Measurements from ENCODE around the gene ASZ1.

Gene ASZ1

DNA sequence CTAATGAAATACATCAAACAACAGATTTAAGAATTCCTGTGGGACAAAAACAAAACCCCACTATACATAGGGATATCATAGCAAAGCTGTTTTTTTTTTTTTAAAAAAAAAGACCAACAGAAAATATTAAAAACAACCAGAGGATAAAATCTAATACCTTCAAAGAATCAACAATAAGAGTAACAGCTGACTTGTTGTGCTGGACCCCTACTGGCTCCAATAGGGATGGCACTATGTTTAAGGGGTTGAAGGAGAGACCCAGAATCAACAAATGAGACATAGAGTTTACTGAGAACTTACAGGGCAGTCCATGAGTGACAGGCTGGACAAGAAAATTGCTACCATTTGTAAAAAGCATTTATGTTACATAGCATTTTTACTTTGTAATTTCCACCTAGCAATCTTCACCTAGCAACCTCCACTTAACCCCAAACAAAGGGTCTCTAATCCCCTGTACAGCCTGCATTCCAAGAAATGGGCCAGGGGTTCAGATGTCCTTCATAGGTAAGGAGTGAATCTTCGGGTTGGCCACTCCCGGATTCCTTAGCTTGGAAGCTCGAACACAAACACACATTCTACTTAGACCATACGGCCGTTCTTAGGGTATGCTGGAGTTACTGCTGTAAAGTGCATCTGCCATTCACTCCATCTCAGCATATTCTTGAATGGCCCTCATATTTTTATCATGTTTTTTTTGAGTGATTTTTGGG, 25.8 kb downstream of the ASZ1 start:
- no peak for DNase-seq

DNA sequence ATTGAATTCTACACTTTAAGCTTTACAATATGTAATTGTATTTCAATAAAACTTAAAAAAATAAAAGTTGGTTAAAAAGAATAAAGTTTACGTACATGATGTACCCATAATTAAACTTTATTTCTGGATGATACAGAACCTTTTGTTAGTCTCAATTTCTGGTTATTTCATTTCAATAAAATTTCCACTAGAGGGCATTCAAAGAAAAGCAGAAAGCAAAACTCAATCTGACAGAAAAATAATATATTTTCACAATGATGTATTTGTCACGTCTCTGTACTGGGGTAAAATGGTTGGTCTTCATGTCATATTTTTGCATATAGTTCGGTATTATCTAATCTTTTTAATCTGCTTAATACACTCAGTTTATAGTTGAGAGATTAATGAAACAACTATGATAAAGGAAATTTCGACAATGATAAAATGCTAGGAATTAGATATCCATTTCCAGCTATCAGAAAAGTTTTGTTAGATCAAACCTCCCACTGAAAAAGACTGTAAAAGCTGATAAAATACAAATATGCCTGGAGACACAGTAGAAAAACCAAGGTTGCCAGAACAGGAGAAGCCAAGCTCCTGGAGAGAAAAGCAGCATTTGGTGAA, 27.4 kb downstream of the ASZ1 start:
- DNase-seq, result no peak

DNA sequence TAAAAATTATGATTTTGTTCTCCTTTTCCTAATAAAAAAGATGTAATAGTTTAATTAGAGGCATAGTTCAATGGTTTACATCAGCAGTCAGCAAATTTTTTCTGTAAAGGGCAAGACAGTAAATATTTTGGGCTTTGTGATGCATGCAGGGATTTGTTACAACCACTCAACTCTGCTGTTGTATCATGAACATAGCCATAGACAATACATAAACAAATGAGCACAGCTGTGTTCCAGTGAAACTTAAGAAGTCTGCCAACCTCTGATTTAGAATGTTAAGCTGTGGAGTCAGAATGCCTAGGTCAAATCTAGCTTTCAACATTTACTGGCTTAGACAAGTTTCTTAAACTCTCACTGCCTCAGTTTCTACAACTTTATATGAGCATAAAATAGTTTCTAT, 31.6 kb downstream of the ASZ1 start:
- no peak for DNase-seq

DNA sequence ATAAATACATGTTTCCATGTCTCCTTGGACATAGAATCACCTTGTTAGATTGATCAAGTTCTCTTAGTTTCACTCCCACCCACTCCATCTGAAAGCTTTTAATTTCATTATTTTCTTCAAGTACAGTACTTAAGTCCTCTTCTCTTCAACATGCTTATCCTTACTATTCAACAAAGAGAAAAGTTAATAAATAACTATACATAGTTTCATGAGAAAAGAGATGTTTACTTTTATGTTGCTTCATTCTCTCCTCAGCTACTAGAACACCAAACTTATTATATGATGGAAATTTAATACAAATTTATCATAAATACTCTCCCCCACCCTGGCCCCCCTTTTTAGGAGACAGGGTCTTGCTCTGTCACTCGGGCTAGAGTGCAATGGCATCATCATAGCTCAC, 33.5 kb downstream of the ASZ1 start:
- DNase-seq, result no peak

GRCh38 chr7:117389871-117390270, 37.4 kb downstream of the ASZ1 start:
- DNase-seq, result no peak

DNA sequence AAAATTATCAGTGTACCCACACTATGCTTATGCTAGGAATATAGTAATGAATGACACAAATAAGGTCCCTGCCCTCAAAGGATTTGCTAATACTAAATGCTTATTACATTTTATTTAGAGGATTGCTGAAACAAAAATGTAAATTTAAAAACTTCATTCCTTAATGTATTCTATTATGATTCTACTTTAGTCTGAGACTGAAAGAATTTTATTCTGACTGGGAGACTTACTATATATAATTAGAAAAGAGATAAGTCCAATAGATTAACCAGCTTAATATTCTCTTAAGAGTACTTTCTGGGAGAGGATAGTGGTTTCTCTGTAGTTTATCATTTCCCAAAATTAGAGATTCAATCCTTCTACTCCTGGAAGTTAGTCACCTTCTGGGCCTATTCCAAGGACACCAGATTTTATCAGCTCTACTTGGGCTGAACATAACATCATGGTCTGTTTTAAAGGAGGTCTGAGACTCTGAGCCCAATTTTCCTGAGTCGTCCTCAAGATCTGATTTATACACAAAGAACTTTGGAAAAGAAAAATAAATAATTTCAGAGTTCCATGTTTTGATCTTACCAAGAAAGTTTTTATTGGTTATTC, 41.1 kb downstream of the ASZ1 start:
- DNase-seq, result no peak

DNA sequence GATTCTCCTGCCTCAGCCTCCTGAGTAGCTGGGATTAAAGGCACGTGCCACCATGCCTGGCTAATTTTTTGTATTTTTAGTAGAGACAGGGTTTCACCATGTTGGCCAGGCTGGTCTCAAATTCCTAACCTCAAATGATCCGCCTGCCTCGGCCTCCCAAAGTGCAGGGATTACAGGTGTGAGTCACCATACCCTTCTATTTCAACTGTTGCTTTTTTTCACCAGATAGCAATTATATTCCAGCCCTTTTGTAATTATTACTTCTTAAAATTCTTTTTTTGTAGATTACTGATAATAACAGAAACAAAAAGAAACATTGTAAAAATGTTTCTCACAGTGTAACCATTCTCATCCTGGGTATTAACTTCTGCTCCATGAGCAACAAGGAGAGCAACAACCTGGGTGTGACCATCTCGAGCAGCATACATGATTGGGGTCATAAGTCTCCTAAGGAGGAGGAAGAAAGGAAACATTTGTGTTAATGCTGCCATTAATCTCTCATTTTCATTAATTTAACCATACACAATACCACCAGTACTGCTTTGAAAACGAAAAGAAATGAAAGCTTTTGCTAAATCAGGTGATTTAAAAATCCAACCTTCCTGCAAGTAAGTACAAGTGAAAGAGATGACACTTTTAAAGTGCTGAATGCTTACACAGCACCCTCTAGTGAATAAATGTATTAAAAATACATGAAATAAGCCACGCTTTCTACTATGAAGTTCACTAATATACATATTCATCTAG, 41.8 kb downstream of the ASZ1 start:
- no peak for DNase-seq

- DNase-seq, result no peak
These were observed 42.5 kb downstream of the ASZ1 start for GRCh38 chr7:117384688-117385362.

- DNase-seq, result no peak
These were observed 43.7 kb downstream of the ASZ1 start for GRCh38 chr7:117383483-117384189.

- DNase-seq, result no peak
These were observed 44.2 kb downstream of the ASZ1 start for GRCh38 chr7:117383046-117383445.

- no peak for DNase-seq
These were observed 45.9 kb downstream of the ASZ1 start for GRCh38 chr7:117381362-117381761.

GRCh38 chr7:117375380-117375779, 51.9 kb downstream of the ASZ1 start:
- no peak for DNase-seq

DNA sequence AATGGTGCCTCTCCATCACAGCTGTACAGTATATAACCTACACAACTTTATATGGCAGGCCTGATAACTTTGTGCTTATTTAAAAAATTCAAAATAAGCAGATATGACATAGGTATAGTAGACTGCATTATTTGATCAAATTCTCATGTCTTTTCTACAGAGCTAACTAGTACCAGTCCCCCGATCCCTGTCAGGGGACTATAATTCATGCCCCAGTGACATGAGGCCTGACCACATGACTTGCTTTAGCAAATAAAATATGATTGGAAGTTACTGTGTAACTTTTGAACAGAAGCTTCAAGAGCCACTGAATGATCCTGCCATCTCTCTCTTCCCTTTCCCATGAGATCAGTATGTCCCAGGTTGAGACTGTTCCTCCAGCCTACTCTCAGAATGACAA, 55.2 kb downstream of the ASZ1 start:
- no peak for DNase-seq

DNA sequence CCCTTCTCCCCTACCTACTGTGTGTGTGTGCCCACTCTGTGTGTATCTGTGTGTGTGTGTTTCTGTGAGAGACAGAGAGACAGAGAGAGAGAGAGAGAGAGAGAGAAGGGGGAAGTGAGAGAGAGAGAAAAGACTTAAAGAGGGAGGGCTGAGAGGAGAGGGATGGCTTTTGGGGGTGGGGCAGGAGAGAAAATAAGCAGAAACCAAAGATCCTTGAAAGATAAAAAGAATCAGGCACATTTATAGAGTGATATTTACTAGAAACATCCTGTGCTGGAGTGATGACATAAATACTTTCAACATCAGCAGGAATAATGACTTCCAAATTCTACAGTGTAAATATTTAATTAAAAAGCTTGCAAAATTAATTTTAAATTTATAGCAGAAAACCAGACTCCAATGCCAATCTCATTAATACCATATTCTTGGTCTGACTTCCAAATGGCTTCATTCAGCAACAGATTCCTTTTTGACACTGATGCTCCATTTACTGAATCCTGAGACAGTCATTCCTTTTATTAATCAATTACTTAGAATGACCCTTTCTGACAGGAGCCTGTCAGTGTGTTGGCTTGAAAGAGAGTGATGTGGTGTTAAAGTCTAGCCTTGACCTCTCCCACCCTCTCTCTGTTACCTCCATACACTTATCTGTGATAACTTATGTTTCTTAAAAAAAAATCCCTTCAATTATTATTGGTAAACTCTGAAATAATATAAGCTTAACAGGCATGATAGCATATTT, 62.8 kb downstream of the ASZ1 start:
- DNase-seq, result no peak

DNA sequence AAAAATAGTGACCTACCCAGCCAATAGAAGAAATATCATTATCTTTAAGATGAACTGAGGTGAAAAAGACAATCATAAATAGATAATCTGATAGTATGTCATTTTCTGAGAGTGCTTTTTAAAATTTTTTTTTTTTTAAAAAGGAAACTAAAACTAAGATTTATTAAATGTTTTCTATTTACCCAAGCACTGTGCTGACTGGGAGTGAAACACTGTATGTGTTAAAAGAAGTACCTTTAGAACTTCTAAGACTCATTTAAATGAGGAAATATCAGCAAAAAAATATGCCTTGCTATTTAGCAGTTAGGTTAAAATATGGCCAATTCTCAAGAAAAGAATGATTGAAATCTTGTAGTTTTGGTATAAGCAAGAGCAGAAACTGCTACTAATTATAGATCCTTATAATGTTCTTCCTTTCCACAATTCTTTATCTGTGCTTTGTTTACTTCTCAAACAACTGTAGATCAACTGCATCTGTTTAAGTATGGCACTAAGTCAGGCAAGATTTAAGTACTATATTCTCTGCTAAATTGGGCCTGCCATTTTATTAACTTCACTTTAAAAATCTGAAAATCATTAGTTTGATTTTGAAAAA, 64.9 kb downstream of the ASZ1 start:
- DNase-seq, result no peak

- no peak for DNase-seq
These were observed 77.3 kb downstream of the ASZ1 start for GRCh38 chr7:117350027-117350426.

DNA sequence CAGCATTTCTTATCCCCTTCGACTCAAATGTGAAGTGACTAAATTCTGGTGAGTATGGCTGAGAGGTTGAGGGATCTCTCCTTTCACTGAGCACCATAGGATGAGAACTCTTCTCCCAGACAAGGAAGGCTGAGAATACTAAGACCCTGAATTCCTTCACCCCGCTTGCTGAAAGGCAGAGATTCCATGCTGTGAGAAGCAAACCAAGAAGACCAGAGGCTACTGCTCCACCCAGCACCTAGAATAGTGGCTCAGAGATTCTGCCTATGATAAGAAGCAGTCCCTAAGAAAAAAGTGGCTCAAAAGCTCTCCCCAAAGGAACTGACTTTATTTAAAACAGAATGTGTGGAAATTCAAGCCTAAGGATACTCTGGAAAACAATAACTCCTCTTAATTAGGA, 77.7 kb downstream of the ASZ1 start:
- no peak for DNase-seq

GRCh38 chr7:117347962-117348672, 79.2 kb downstream of the ASZ1 start:
- no peak for DNase-seq

- no peak for DNase-seq
These were observed 79.8 kb downstream of the ASZ1 start for GRCh38 chr7:117347480-117347879.

- DNase-seq, result no peak
These were observed 81.1 kb downstream of the ASZ1 start for GRCh38 chr7:117346161-117346560.

DNA sequence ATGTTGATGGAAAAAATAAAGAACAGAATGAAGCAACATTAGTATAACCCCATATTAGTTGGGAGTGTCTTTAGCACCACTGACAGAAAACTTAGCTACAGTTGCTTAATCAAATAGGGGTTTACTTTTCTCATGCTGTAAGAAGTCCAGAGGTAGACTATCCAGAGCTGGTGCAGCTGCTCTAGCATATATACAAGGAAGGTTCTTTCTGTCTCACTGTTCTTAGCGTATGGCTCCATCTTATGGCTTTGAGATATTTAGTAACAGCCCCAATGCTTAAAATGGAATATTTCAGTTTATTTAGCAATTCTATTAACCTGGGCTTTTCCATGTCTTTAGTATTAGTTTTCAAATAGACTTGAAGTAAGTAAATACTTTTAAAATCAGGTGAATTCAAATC, 89.3 kb downstream of the ASZ1 start:
- DNase-seq, result no peak

All from activated gamma-delta T cell (primary cell).